GM21447 (cell line): ENCODE measurements around the gene NEUROD6.

ENCODE experiments used
- ATAC-seq: cut with Tn5 transposase; IDR thresholded peaks from one replicate; pipeline ENCODE4 v1.9.1; 2021; ENCODE audit not compliant: unreplicated experiment

NEUROD6 gene

DNA sequence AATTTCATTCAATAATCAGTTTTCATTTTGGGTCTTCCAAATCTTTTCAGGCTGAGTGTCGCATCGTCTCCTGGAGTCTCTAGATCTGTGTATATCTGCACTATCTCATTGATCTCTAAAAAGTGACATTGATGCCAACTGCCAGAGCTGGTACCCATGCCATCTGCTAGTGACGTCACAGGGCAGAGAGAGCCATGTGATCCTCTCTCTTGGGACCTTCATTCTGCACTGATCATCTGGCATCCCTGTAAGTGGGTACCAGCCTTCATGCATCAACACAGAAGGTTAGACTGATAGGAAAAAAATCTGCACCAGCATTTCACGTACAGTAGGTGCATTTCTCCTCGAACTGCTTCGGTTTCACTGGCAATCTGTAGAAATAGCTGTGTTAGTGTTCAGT is at the start of gene NEUROD6:
NEUROD6 (minus strand) TSS at position 124 of the 400 bp plus-strand sequence. CDS start 1,458 bp downstream, outside the sequence.
- no peak for ATAC-seq

DNA sequence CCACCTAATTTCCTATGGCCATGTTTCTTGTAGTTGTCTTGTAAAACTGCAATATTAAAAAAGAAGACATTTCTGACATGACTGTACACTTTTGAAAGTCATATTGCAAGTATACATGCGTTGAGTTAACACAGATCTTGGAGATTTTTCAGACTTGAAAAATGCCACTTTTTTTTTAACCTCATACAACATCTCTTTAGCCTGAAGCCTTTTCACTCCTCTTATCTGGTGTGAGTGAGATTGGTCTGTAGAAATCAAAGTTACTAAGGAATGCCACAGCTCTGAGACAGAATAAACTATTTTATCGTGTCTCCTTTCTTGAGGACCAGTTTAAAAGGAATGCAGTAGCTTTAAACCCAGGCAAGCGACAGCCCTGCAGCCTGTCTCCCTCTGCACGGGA is 43.9 kb upstream of the NEUROD6 start:
- ATAC-seq = no peak

- no peak for ATAC-seq
These were observed 42.2 kb upstream of the NEUROD6 start for GRCh38 chr7:31382722-31383121.

- peak; percentile 74 for ATAC-seq
These were observed 33.1 kb upstream of the NEUROD6 start for GRCh38 chr7:31373337-31374289.

DNA sequence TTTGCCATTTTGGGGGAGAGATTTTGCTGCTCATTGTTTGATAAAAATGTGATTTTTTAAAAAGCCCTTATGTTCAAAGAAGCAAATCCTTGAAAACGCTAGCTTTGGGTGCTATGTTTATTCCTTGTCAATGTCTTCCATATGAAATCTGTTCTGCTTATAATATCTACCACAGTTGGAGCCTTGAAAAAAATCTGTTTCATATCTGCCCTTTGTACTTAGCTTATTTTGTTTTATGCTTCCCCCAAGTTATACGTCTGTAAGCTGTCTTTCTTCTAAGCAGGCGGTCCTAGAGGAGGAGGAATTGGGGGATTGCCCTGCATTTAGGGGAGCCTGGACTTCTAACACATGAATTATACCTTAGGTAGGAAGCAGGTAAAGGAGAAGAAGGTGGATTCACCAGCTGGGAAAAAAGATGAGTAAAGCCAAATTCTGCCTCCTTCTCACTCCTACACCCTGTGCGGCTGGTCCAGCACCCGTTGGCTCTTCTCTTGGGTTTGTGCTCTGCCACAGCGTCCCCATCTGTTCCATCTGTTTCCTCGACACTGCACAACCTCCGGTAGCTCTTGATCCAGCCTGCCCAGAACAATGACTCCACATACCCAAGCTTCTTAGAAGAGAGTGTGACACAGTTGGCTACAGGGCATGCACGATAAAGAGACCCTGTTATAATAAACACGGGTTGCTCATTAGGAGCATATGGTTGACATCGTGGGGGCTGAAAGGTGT is 31.9 kb upstream of the NEUROD6 start:
- no peak for ATAC-seq

- no peak for ATAC-seq
These were observed 31.1 kb upstream of the NEUROD6 start for GRCh38 chr7:31371621-31372020.

- ATAC-seq = no peak
These were observed 30.1 kb upstream of the NEUROD6 start for GRCh38 chr7:31370609-31371008.

DNA sequence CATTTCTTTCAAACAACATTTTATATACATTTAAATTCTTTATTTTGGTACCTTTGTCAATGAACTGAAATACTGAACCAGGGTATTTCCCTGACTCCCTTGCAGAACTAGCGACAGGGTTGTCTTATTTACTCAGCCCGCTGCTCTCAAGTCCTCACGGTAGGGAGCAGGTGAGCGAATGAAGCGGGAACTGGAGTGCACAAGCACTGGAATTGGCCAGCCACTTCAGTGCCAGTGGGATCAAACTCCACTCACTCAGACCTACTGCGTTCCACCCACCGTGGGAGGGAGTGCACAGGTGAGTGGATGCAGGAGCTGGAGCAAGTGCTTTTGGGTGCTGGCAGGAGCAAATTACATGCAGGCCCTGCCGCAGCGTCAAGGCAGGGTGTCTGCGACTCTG is 28.1 kb upstream of the NEUROD6 start:
- no peak for ATAC-seq

GRCh38 chr7:31363496-31363895 is 23.0 kb upstream of the NEUROD6 start:
- no peak for ATAC-seq

- ATAC-seq = no peak
These were observed 22.5 kb upstream of the NEUROD6 start for GRCh38 chr7:31363051-31363450.

DNA sequence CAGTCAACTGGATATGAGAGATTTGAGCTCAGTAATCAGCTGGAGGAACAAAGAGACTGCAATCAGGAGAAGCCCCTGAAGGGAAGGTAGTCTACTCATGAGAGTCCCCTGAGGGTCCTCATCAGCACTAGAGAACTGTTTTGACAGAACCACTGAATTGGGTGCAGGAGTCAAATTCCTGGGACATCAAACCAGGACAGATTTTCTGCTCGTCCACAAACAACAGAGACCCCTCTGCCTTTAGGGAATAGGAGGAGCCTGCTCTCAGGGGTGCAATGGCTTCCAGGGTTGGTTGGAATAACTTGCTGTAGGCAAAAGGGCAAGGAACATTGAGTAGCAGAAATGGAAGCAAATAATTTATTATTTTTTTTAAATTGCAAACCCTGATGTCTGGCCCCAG is 21.9 kb upstream of the NEUROD6 start:
- no peak for ATAC-seq

DNA sequence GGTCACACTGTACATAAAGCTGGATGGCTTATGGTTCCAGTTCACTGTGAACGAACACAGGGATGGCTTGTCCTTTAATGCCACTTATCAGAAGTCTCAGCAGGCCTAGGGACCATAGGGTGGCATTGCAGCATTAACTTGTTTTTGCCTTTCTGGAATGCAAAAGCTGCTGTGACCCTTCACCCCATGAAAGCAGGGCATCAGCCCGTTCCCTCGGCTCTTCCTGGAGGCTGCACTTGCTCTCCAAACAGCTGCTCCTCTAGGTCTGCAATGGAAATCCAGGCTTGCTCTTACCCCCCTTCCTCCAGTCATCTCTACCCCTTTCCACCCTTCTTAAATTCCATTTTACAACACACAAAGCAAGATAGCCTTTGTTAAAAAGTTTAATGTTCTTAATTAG is 17.9 kb upstream of the NEUROD6 start:
- no peak for ATAC-seq

- ATAC-seq = no peak
These were observed 4.9 kb upstream of the NEUROD6 start for GRCh38 chr7:31345421-31345820.

DNA sequence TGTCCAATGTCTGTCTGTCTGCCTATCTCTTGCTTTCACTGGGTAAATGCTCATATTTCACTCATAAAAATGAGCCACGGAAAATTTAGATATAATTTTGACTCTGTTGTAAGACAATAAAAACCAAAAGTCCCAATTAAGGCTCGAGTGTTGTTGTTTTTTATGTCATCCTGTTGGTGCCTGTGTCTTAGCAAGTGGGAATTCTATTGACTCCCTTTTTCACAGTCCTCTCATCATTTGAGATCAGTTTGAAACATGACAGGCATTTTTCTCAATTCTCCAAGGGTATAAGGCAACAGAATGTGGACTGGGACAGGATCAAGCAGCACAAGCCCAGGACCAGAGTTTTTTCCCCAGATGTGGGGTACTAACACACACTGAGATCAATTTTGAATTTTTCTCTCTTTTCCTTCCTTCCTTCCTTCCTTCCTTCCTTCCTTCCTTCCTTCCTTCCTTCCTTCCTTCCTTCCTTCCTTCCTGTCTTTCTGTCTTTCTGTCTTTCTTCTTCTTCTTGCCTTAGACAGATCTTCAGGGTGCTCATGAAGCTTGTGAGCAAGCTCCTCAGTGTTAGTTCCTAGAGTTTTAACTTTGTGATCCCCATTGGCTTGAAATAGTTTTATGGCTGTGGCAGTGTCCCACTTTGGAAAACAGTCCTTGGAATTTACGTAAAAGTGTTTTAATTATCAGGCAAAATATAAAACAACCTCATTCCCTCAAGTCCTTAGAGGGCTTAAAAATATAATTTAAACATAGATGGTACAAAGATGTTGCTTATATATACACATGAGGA is 3.2 kb upstream of the NEUROD6 start:
- no peak for ATAC-seq

DNA sequence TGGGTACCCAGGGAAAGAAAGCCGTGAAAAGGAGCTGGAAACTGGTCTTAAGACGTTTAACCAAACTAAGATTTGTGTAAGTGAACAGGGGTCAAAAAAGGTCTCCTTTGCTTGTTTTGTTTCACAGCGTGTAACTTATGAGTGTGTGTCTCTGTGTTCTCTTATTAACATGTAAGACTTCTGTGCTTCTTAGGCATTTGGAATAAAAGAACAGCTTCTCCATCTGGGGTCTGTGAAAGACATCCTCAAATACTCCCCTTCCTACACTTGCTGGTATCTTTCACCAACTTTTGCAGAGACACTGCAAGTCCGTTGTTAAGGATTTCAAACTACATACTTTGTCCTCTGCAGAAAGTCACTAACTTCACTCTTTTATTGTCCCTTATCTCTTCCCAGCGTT is 615 bp upstream of the NEUROD6 start:
- ATAC-seq = no peak

DNA sequence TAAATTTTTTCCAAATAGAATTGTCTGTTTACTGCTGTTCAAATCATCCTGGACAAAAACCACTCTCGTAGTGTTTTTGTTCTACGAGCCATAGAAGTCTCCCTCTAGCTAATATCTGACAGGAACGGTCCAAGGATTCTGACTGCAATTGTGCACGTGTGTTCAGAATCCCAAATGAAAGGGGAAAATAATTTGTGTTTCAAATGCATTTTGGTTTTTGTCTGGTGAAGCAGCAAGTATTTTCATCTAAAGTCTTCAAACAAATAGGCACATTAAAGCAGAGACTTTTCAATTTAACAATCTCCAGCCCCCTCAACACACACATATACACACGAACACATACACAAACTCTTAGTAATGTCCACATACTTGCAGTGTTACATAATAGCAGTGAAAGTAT is 475 bp downstream of the NEUROD6 start:
- no peak for ATAC-seq

DNA sequence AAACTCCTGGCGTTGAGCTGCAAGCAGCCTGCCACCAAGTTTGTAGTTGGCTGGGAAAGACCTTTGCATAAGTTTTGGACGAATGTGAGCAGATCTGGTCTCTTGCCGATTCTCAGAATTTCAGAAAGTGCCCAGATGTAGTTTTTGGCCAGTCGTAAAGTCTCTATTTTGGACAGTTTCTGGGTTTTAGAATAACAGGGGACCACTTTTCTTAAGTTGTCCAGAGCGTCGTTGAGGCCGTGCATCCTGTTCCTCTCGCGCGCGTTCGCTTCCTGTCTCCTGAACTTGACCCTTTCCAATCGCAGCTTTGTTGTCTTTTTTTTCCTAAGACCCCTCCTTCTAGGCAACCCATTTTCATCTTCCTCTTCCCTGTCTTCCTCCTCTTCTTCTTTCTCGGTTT is 1.8 kb downstream of the NEUROD6 start:
- ATAC-seq = no peak

- no peak for ATAC-seq
These were observed 3.4 kb downstream of the NEUROD6 start for GRCh38 chr7:31337002-31337565.

GRCh38 chr7:31336202-31337001 is 4.1 kb downstream of the NEUROD6 start:
- no peak for ATAC-seq

DNA sequence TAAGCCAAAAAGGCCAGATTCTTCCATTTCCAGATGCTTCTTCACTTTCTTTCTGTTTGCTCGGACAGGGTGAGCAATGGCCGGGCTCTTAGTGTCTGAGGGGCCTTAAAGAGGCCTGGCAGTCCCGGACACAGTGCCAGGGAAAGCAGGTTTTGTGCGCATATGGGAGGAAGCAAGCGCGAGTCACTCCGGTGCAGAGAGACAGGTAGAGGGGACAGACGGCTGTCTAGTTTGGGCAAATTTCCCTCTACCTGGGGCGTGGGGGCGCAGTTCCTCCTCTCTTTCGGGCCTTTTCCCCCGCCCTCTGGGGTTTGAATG is 4.7 kb downstream of the NEUROD6 start:
- ATAC-seq = no peak
